IMR-90 (cell line): ENCODE data around the gene SRMS. TPM values are rescaled to one million over a fixed set of nuclear protein-coding genes. Genes with fewer than 3 reads are reported as not detected.

Source experiments
- ATAC-seq: fragments of 200-7000 bp; cut with Tn5 transposase; 2 replicates; pipeline ENCODE4 v1.9.1; 2020; ENCODE audit warnings: low read depth, mild to moderate bottlenecking, moderate library complexity
- BruUV-seq: library from RNA; stranded (reverse); fragments of 400-500 nt; replicated peaks from 2 replicates; lab custom pipeline; 2021; lab: Mats Ljungman, UMichigan
- CTCF ChIA-PET: fragments of 300-600 bp; formaldehyde crosslinking; extraction: SDS; loops from one replicate; lab custom pipeline; 2021; ENCODE audit warnings: antibody characterized with exemption; lab: Yijun Ruan, JAX
- POLR2A ChIA-PET: fragments of 300-600 bp; sonication (Branson Sonifier 250); formaldehyde crosslinking; loops from one replicate; lab custom pipeline; 2022; ENCODE audit warnings: antibody characterized with exemption; ENCODE audit not compliant: unreplicated experiment; lab: Charles Lee
- DNase-seq: peaks from one replicate; pipeline ENCODE4 v3.0.0; 2013
- H2AFZ ChIP-seq: replicated peaks from 2 replicates; pipeline ENCODE3; 2013; ENCODE audit warnings: low read length, mild to moderate bottlenecking; ENCODE audit not compliant: poor library complexity
- H2AK5ac ChIP-seq: 2 replicates; pipeline ENCODE4 v1.6.1; 2013; ENCODE audit warnings: low read depth, low read length, inconsistent platforms
- H2AK9ac ChIP-seq: replicated peaks from 2 replicates; pipeline ENCODE3; 2013; ENCODE audit warnings: mild to moderate bottlenecking, low read depth, low read length, moderate library complexity; ENCODE audit not compliant: poor library complexity
- H2BK120ac ChIP-seq: 2 replicates; pipeline ENCODE4 v1.6.1; 2013; ENCODE audit warnings: low read depth, low read length, inconsistent platforms
- H2BK15ac ChIP-seq: 3 replicates; pipeline ENCODE4 v1.6.1; 2013; ENCODE audit warnings: low read depth, low read length, inconsistent platforms
- H2BK20ac ChIP-seq: 2 replicates; pipeline ENCODE4 v1.6.1; 2013; ENCODE audit warnings: low read depth, mild to moderate bottlenecking, inconsistent platforms, low read length, moderate library complexity
- H2BK5ac ChIP-seq: 2 replicates; pipeline ENCODE4 v1.6.1; 2013; ENCODE audit warnings: mild to moderate bottlenecking, low read depth, low read length, inconsistent platforms; ENCODE audit not compliant: poor library complexity, severe bottlenecking
- H3K14ac ChIP-seq: replicated peaks from 2 replicates; pipeline ENCODE4 v1.6.1; 2013; ENCODE audit warnings: low read depth, low read length, inconsistent platforms
- H3K18ac ChIP-seq: 2 replicates; pipeline ENCODE4 v1.6.1; 2013; ENCODE audit warnings: low read depth, low read length, control low read depth
- H3K23ac ChIP-seq: 2 replicates; pipeline ENCODE4 v1.6.1; 2013; ENCODE audit warnings: low read depth, low read length, inconsistent platforms
- H3K27ac ChIP-seq: 2 replicates; pipeline ENCODE4 v1.5.1; 2013; ENCODE audit warnings: mild to moderate bottlenecking, control low read depth, low read length; ENCODE audit not compliant: insufficient read depth
- H3K27me3 ChIP-seq: 2 replicates; pipeline ENCODE4 v1.6.1; 2013; ENCODE audit warnings: low read length; ENCODE audit not compliant: control insufficient read depth, insufficient read depth
- H3K36me3 ChIP-seq: 2 replicates; pipeline ENCODE4 v1.6.1; 2013; ENCODE audit warnings: low read length, mixed read lengths; ENCODE audit not compliant: control insufficient read depth, insufficient read depth
- H3K4ac ChIP-seq: 2 replicates; pipeline ENCODE4 v1.6.1; 2013; ENCODE audit warnings: low read depth, low read length, inconsistent platforms
- H3K4me1 ChIP-seq: 2 replicates; pipeline ENCODE4 v1.6.1; 2013; ENCODE audit warnings: low read length, mixed read lengths; ENCODE audit not compliant: control insufficient read depth, insufficient read depth
- H3K4me2 ChIP-seq: 2 replicates; pipeline ENCODE4 v1.6.1; 2013; ENCODE audit warnings: low read depth, mild to moderate bottlenecking, control low read depth, low read length, moderate library complexity
- H3K4me3 ChIP-seq: 2 replicates; pipeline ENCODE4 v1.5.1; 2013; ENCODE audit warnings: low read depth, mild to moderate bottlenecking, control low read depth, low read length, moderate library complexity; ENCODE audit not compliant: insufficient read depth
- H3K56ac ChIP-seq: 2 replicates; pipeline ENCODE4 v1.6.1; 2013; ENCODE audit warnings: low read length, inconsistent platforms; ENCODE audit not compliant: insufficient read depth; ENCODE audit errors: extremely low read depth
- H3K79me1 ChIP-seq, 2 experiments: 2 replicates each; pipeline ENCODE4 v1.6.1; 2013; ENCODE audit warnings: low read length in 2 of 2, inconsistent platforms in 1 of 2, low read depth in 1 of 2
- H3K9ac ChIP-seq: 2 replicates; pipeline ENCODE4 v1.6.1; 2013; ENCODE audit warnings: low read depth, low read length, control low read depth
- H3K9me1 ChIP-seq: 2 replicates; pipeline ENCODE4 v1.6.1; 2013; ENCODE audit warnings: low read length, inconsistent platforms; ENCODE audit not compliant: insufficient read depth
- H3K9me3 ChIP-seq: 2 replicates; pipeline ENCODE4 v1.6.1; 2013; ENCODE audit warnings: low read length; ENCODE audit not compliant: control insufficient read depth, insufficient read depth
- H4K20me1 ChIP-seq: 2 replicates; pipeline ENCODE4 v1.6.1; 2013; ENCODE audit warnings: low read length, inconsistent platforms; ENCODE audit not compliant: insufficient read depth
- H4K5ac ChIP-seq: 2 replicates; pipeline ENCODE4 v1.6.1; 2013; ENCODE audit warnings: mild to moderate bottlenecking, low read depth, low read length, control low read depth
- H4K8ac ChIP-seq, 2 experiments: 2 replicates each; pipeline ENCODE4 v1.6.1; 2013; ENCODE audit warnings: low read depth in 2 of 2, low read length in 2 of 2, control low read depth in 1 of 2, inconsistent platforms in 1 of 2
- H4K91ac ChIP-seq: 2 replicates; pipeline ENCODE4 v1.6.1; 2013; ENCODE audit warnings: low read depth, low read length, inconsistent platforms; ENCODE audit not compliant: insufficient read depth
- CEBPB ChIP-seq: IDR thresholded peaks from 2 replicates; pipeline ENCODE4 v1.6.1; 2012; ENCODE audit warnings: low read depth, low read length, improper control_type of control experiment
- CHD1 ChIP-seq: IDR thresholded peaks from 2 replicates; pipeline ENCODE4 v1.6.1; 2012; ENCODE audit warnings: low read depth, low read length, improper control_type of control experiment
- CTCF ChIP-seq: conservative IDR thresholded peaks from 2 replicates; pipeline ENCODE4 v1.5.1; 2012; ENCODE audit warnings: mild to moderate bottlenecking, low read depth, low read length, improper control_type of control experiment
- ELK1 ChIP-seq: fragments of 150-350 bp; IDR thresholded peaks from 2 replicates; pipeline ENCODE4 v1.6.1; 2016; ENCODE audit warnings: low read depth, mild to moderate bottlenecking, low read length, moderate library complexity, borderline replicate concordance
- FOS ChIP-seq: fragments of 150-350 bp; IDR thresholded peaks from 2 replicates; pipeline ENCODE4 v1.6.1; 2016; ENCODE audit warnings: low read depth, low read length
- MAFK ChIP-seq: IDR thresholded peaks from 2 replicates; pipeline ENCODE4 v1.6.1; 2012; ENCODE audit warnings: low read depth, low read length, improper control_type of control experiment
- MAZ ChIP-seq: IDR thresholded peaks from 2 replicates; pipeline ENCODE4 v1.6.1; 2012; ENCODE audit warnings: low read depth, mild to moderate bottlenecking, low read length, improper control_type of control experiment, moderate library complexity, borderline replicate concordance
- MXI1 ChIP-seq: IDR thresholded peaks from 2 replicates; pipeline ENCODE4 v1.6.1; 2012; ENCODE audit warnings: low read depth, mild to moderate bottlenecking, low read length, moderate library complexity, borderline replicate concordance
- NFE2L2 ChIP-seq: fragments of 150-350 bp; IDR thresholded peaks from 2 replicates; pipeline ENCODE4 v1.6.1; 2016; ENCODE audit warnings: low read depth, mild to moderate bottlenecking, low read length
- RAD21 ChIP-seq: IDR thresholded peaks from 2 replicates; pipeline ENCODE4 v1.6.1; 2012; ENCODE audit warnings: low read length, improper control_type of control experiment
- RCOR1 ChIP-seq: IDR thresholded peaks from 2 replicates; pipeline ENCODE4 v1.6.1; 2012; ENCODE audit warnings: mild to moderate bottlenecking, low read length, improper control_type of control experiment; ENCODE audit not compliant: insufficient replicate concordance
- RFX5 ChIP-seq: IDR thresholded peaks from 2 replicates; pipeline ENCODE4 v1.8.0; 2012; ENCODE audit warnings: low read depth, mild to moderate bottlenecking, low read length, moderate library complexity
- SMC3 ChIP-seq: fragments of 150-350 bp; IDR thresholded peaks from 2 replicates; pipeline ENCODE4 v1.6.1; 2016; ENCODE audit warnings: low read depth, mild to moderate bottlenecking, antibody characterized with exemption, low read length, moderate library complexity
- USF2 ChIP-seq: fragments of 150-350 bp; IDR thresholded peaks from 2 replicates; pipeline ENCODE4 v1.6.1; 2017; ENCODE audit warnings: mild to moderate bottlenecking, antibody characterized with exemption, low read length, low read depth
- WGBS, 2 experiments: methylation state at CpG; one replicate each; pipeline versions ENCODE4 v1.1.5 to v1.1.7; 2013; ENCODE audit warnings: missing lambda C conversion rate in 2 of 2; ENCODE audit not compliant: insufficient read length in 1 of 2; ENCODE audit errors: extremely low coverage in 2 of 2; 5-methylcytosine and 5-hydroxymethylcytosine counted together
- dilution Hi-C: fragments of 300-500 bp; cut with HindIII; formaldehyde crosslinking; loops from one replicate; pipeline ENCODE4 v1.14.3; 2018; ENCODE audit warnings: low sequenced_read_pairs; ENCODE audit not compliant: unreplicated experiment
- in situ Hi-C: fragments of 300-500 bp; cut with MboI; formaldehyde crosslinking; loops from 3 replicates; pipeline ENCODE4 v1.14.3; 2019; ENCODE audit warnings: low sequenced_read_pairs, inconsistent platforms, mixed read lengths
- intact Hi-C: fragments of 100-400 bp; cut with micrococcal nuclease; formaldehyde crosslinking; loops from 2 replicates; pipeline ENCODE4 v1.10.0; 2022
- polyA plus RNA-seq, 3 experiments: library from polyadenylated mRNA; depleted of rRNA; stranded (reverse); fragments of >200 nt; gene quantifications; 2 replicates each; pipeline ENCODE4 v1.2.3, GENCODE V29; 2012; ENCODE audit warnings: low replicate concordance in 1 of 3
- total RNA-seq: library from RNA; depleted of rRNA; stranded (reverse); fragments of >200 nt; gene quantifications from 2 replicates; pipeline ENCODE4 v1.2.3, GENCODE V29; 2012

SRMS gene
- total and polyA plus RNA-seq, 2 of the 4 experiments (the other 2 are of a cell fraction), result not detected

- ChIA-PET CTCF (no interaction called here), POLR2A (no interaction called here)
- in situ Hi-C loops (no loop called here), intact Hi-C loops (no loop called here), dilution Hi-C loops (no loop called here)
- Histone ChIP-seq H3K79me1 (peaks cover 0 to 8% of the 10 kb centered on the region in 2 experiments; a peak in 2 of 4 replicates), H3K4me2 (no peak overlapping the region), H4K20me1 (no peaks in the 10 kb centered on the region; the same call in none of the 2 replicates), H2AK5ac (no peak overlapping the region), H2AK9ac (peak overlapping the region; percentile 20), H4K8ac (no peak overlapping the region), H3K4me3 (no peak overlapping the region), H3K9me3 (no peaks in the 10 kb centered on the region), H2BK120ac (no peak overlapping the region), H3K27me3 (no peaks in the 10 kb centered on the region), H4K5ac (no peak overlapping the region), H3K56ac (no peak overlapping the region; the same call in 1 of the 2 replicates), H3K23ac (no peak overlapping the region), H3K4ac (no peak overlapping the region), H3K14ac (no peak overlapping the region), H2AFZ (no peak overlapping the region), H3K27ac (no peak overlapping the region), H2BK20ac (no peak overlapping the region), H3K9me1 (peaks cover 4% of the 10 kb centered on the region; the same call in 1 of the 2 replicates), H3K4me1 (peaks cover 7% of the 10 kb centered on the region), H3K36me3 (peaks cover 44% of the 10 kb centered on the region), H3K9ac (no peak overlapping the region), H4K91ac (no peak overlapping the region), H2BK5ac (no peak overlapping the region), H3K18ac (no peak overlapping the region), H2BK15ac (no peak overlapping the region)
- 99% methylated on average over 20 of the region's 52 CpGs; no CpG with 5 or more reads in 1 of the 2 experiments for WGBS, 2 experiments
- ATAC-seq (no peak), DNase-seq (no peak)
- no TSS peak for BruUV-seq
- TF ChIP-seq NFE2L2 (no peak), FOS (no peak), USF2 (no peak), CEBPB (no peak), MAZ (no peak), SMC3 (no peak), ELK1 (no peak), MAFK (no peak), CTCF (no peak), MXI1 (no peak), RAD21 (no peak), RCOR1 (no peak), RFX5 (no peak), CHD1 (no peak)
These were observed 42.9 kb upstream of the SRMS start for GRCh38 chr20:63590218-63591146.
